Stimulated activated CD8-positive, alpha-beta memory T cell treated with anti-CD3 and anti-CD28 coated beads, Interleukin-12 subunit alpha, Interleukin-12 subunit beta, amount 100 ng/mL, for 24 hours (primary cell): ENCODE data around the gene ARSK.
A peak's percentile ranks its signal among the peaks of the same experiment; 100 is the strongest.
"Not testable (repeated sequence)": the region's sequence is repeated elsewhere in the genome, so short reads cannot be mapped to it uniquely, and the experiment has no call there.

Experiments used
- DNase-seq: peaks from one replicate; pipeline ENCODE4 v3.0.0-alpha.2; 2020; ENCODE audit errors: extremely low read depth

ARSK gene

GRCh38 chr5:95620870-95621838, 66.3 kb downstream of the ARSK start:
- no peak for DNase-seq

DNA sequence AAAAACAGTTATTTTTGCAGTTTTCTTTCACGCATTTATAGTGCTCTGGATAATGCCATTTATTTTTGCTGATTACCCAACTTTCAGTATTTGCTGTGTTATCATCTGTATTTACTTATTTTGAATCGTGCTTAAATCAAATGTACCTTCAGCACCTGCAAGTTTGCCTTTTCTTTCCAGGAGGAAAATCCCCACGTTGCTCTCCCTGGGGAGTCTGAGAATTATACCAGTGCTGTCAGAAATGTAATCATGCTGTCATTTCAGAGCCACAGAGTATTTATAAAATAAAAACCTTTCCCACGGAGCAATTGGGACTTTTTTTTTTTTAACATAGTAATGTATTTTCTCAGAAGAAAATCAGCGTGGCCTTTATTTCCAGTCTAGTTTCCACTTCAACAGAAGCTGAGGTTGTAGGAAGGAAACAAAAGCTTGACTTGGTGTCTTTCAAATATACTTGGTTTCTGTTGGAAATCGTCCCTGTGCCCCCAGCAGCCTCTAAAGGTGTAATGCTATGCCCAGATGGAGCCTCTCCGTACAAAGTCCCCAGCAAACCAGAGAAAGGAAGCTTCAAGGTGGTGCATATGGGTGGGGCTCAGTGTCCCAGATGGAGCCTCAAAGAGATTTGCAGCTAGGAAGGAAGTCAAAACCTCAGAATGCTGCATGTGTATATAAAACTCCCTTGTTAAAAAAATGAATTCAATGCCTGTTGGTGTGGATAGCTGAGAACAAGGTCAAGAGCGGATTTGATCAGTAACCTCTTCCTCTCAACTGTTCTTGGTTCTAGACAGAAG, 67.1 kb downstream of the ARSK start:
- DNase-seq = no peak

- DNase-seq = no peak
Measured at GRCh38 chr5:95623706-95624105, 68.8 kb downstream of the ARSK start.

- DNase-seq = no peak
Measured at GRCh38 chr5:95624368-95624767, 69.5 kb downstream of the ARSK start.

- no peak for DNase-seq
Measured at GRCh38 chr5:95626701-95627100, 71.8 kb downstream of the ARSK start.

DNA sequence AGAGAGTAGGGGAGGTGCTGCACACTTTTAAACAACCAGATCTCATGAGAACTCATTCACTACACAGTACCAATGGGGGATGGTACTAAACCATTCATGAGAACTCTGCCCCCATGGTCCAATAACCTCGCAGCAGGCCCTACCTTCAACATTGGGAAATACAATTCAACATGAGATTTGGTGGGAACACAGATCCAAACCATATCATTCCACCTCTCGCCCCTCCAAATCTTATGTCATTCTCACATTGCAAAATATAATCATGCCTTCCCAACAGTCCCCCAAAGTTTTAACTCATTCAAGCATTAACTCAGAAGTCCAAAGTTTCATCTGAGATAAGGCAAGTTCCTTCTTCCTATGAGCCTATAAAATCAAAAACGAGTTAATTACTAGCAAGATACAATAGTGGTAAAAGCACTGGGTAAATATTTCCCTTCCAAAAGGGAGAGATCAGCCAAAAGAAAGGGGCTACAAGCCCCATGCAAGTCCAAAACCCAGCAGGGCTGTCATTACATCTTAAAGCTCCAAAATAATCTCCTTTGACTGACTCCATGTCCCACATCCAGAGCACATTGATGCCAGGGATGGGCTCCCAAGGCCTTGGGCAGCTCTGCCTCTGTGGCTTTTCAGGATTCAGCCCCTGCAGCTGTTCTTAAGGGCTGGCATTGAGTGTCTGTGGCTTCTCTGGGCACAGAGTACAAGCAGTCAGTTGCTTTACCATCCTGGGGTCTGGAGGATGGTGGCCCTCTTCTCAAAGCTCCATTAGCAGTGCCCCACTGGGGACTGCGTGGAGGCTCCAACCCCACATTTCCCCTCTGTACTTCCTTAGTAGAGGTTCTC, 73.3 kb downstream of the ARSK start:
- DNase-seq = no peak

GRCh38 chr5:95628933-95629332, 74.0 kb downstream of the ARSK start:
- DNase-seq = no peak

GRCh38 chr5:95630394-95630917, 75.6 kb downstream of the ARSK start:
- DNase-seq = no peak

DNA sequence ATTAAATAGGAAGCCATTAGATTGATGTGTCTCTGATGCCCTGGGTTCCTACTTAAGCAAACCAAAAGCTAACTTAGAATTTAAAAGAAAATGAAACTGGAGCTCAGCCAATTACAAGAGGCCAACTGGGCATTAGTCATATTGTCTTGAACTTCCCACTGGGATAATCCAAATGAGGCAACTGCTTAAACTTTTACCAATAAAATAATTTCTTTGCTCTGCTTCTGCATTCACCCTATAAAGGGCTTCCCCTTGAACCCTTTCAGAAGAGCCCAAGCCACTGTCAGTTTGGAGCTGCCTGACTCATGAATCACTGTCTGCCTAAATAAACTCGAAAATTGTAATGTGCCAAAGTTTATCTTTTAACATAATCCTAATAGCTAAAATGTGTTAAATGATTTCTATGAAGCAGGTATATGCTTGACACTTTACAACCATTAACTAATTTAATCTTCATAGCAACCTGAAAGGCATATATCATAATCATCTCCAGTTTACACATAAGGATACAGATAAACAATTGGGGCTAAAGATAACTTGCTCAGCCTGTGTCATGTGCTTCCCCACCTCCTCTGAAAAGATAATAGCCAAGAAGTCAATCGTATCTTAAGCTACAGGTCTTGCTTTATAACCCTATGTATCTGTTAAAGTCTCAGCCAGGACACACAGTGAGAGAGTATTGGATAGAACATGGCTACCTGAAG, 76.5 kb downstream of the ARSK start:
- DNase-seq = no peak

GRCh38 chr5:95631991-95632675, 77.2 kb downstream of the ARSK start:
- DNase-seq = peak; percentile 40

DNA sequence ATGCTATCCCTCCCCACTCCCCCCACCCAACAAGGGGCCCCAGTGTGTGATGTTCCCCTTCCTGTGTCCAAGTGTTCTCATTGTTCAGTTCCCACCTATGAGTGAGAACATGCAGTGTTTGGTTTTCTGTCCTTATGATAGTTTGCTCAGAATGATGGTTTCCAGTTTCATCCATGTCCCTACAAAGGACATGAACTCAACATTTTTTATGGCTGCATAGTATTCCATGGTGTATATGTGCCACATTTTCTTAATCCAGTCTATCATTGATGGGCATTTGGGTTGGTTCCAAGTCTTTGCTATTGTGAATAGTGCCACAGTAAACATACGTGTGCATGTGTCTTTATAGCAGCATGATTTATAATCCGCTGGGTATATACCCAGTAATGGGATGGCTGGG, 78.0 kb downstream of the ARSK start:
- DNase-seq = not testable (repeated sequence)

GRCh38 chr5:95633671-95634070, 78.8 kb downstream of the ARSK start:
- DNase-seq = no peak

DNA sequence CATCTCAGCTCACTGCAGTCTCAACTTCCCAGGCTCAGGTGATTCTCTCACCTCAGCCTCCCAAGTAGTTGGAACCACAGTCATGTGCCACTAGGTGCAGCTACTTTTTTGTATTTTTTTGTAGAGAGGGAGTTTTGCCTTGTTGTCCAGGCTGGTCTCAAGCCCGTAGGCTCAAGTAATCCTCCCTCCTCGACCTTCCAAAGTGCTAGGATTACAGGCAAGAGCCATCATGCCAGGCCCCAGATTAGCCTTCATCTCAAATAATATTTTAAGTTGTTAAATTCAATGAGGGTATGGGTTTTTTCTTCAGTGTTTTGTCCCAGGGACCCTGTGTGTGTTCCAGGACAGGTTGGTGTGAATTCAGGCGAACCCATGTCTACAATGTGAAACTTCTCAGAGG, 79.2 kb downstream of the ARSK start:
- DNase-seq = no peak

- DNase-seq = no peak
Measured at GRCh38 chr5:95638632-95639031, 83.7 kb downstream of the ARSK start.

DNA sequence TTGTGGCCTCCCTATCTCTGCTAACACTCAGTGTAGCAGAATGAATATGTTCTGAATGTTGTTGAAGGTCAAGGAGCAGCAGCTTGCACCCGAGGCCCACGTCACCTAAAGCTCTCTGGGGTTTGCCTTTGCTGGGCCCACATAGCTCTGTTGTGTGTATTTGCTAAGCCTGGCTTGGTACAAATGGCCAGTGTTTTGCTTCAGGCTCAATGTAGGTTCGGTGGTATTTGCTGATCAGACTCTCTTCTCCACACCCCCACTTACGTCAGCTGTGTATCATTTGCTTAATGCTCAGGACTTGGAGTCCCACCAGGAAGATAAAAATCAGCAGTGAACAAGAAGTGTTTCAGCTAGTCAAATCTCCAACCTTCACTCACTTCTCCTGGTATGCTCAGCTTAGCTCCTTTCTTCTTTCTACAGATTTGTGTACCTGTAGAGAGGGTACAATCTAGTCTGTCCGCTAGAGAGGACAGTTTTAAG, 86.9 kb downstream of the ARSK start:
- no peak for DNase-seq

DNA sequence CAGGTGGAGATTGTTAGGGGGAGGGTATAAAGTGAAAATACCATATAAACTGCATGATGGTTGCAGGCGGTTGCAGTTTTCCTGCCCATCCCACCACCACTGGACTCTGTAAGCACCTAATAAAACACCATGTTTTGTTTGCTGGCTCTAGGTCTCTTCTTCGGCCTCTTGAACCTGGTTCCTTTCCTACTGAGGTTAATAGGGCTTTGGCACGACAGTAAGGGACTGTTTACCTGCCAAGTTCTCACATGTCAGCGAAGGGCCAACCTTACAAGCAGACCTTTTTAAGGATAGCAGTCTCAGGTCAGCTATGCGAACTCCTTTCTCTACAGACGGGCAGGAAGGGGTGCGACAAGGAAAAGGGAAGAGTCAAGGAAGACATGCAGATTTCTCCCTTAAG, 88.3 kb downstream of the ARSK start:
- no peak for DNase-seq

GRCh38 chr5:95644351-95645042, 89.6 kb downstream of the ARSK start:
- DNase-seq = no peak

DNA sequence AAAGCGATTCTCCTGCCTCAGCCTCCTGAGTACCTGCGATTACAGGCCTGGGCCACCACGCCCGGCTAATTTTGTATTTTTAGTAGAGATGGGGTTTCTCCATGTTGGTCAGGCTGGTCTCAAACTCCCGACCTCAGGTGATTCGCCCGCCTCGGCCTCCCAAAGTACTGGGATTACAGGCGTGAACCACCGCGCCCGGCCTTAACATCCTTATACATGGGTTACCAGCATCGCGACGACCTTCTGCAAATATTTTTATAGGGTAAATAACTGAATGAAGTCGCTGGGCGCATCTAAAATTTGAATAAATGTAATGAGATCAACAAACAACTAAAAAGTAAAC, 91.3 kb downstream of the ARSK start:
- DNase-seq = not testable (repeated sequence)

DNA sequence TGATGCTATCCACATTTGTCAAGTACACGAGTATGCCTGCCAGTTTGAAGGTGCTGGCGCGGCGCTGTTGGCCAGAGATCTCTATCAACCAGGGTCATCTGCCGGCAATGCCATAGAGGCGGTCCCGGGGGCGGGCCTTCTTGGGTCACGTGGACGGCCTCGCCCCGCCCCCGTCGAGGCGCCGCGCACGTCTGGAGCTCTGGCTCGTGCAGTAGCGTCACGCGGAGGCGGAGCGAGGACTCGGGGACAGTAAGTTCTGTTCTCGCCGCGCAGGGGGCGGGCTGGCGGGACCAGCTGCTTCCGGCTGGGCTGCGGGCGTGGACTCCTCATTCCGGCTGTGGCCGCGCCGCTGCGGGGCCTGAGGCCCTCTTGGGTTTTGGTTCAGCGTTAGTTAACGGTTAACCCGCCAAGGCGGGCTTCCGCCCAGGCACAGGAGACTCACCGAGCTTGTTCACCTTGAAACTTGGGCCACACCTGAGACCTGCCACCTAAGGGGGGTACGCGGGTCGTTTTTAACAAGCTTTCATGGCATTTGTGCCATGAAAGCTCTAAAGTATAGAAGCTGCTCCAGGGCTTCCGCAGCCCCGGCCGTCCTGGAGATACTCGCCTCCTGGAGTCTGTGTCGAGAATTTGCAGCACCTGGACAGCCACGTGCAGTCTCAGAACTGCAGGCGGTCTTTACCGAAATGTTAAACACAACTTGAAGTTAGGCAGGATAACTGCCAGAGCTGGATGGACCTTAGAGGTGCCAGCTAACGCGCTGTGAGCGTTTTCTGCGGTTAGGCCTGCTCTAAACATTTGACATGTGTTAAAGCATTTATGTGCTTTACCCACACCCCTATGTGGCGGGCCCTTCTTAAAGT, 91.9 kb downstream of the ARSK start, which contains the start of gene RFESD:
Gene RFESD, plus strand, starts transcription at position 209 of the 863 bp plus-strand sequence. CDS start 5,495 bp downstream, outside the sequence.
- peak; percentile 95 for DNase-seq
